Fibroblast of upper back skin (primary cell): ENCODE data around the gene VPS13D.

Experiments used
- DNase-seq: peaks from one replicate; pipeline ENCODE4 v3.0.0-alpha.2; 2013

The VPS13D gene

GRCh38 chr1:12407962-12408454 lies 178.2 kb downstream of the VPS13D start:
- DNase-seq = no peak

- no peak for DNase-seq
These were observed 178.8 kb downstream of the VPS13D start for GRCh38 chr1:12408662-12409061.

GRCh38 chr1:12409681-12410080 lies 179.9 kb downstream of the VPS13D start:
- peak; percentile 37 for DNase-seq

GRCh38 chr1:12410351-12410750 lies 180.5 kb downstream of the VPS13D start:
- no peak for DNase-seq

GRCh38 chr1:12411098-12411497 lies 181.3 kb downstream of the VPS13D start:
- no peak for DNase-seq

GRCh38 chr1:12411747-12412146 lies 181.9 kb downstream of the VPS13D start:
- no peak for DNase-seq

GRCh38 chr1:12412439-12412838 lies 182.6 kb downstream of the VPS13D start:
- DNase-seq = no peak

GRCh38 chr1:12413664-12414410 lies 184.0 kb downstream of the VPS13D start:
- DNase-seq = no peak

GRCh38 chr1:12414444-12415018 lies 184.7 kb downstream of the VPS13D start:
- DNase-seq = no peak

GRCh38 chr1:12415038-12415466 lies 185.2 kb downstream of the VPS13D start:
- no peak for DNase-seq

- DNase-seq = no peak
These were observed 186.3 kb downstream of the VPS13D start for GRCh38 chr1:12416101-12416500.

GRCh38 chr1:12416744-12417143 lies 186.9 kb downstream of the VPS13D start:
- no peak for DNase-seq

GRCh38 chr1:12417389-12417788 lies 187.6 kb downstream of the VPS13D start:
- no peak for DNase-seq

- DNase-seq = no peak
These were observed 190.3 kb downstream of the VPS13D start for GRCh38 chr1:12420171-12420570.

- DNase-seq = no peak
These were observed 192.7 kb downstream of the VPS13D start for GRCh38 chr1:12422488-12422887.

- DNase-seq = peak; percentile 86
These were observed 194.3 kb downstream of the VPS13D start for GRCh38 chr1:12424087-12424529.

GRCh38 chr1:12424793-12425192 lies 195.0 kb downstream of the VPS13D start:
- no peak for DNase-seq

- DNase-seq = peak; percentile 64
These were observed 196.2 kb downstream of the VPS13D start for GRCh38 chr1:12426030-12426429.

- DNase-seq = no peak
These were observed 198.5 kb downstream of the VPS13D start for GRCh38 chr1:12428334-12428733.

GRCh38 chr1:12430525-12430924 lies 200.7 kb downstream of the VPS13D start:
- DNase-seq = no peak

- no peak for DNase-seq
These were observed 203.1 kb downstream of the VPS13D start for GRCh38 chr1:12432897-12433296.

GRCh38 chr1:12433323-12434053 lies 203.7 kb downstream of the VPS13D start:
- DNase-seq = peak; percentile 34

GRCh38 chr1:12434174-12434573 lies 204.3 kb downstream of the VPS13D start:
- DNase-seq = peak; percentile 71

- no peak for DNase-seq
These were observed 204.9 kb downstream of the VPS13D start for GRCh38 chr1:12434686-12435085.
